ENCODE data around the gene UPK3B.
"Not testable (repeated sequence)": the region's sequence is repeated elsewhere in the genome, so short reads cannot be mapped to it uniquely, and the experiment has no call there.

Gene UPK3B

GRCh38 chr7:76513817-76514799 lies 3.8 kb downstream of the UPK3B start:
- no peak for DNase-seq (ENCODE audit: low read depth in 2 of 2)

GRCh38 chr7:76514926-76515771 lies 4.8 kb downstream of the UPK3B start:
- DNase-seq (ENCODE audit: low read depth in 2 of 2) = no peak

- DNase-seq (ENCODE audit: low read depth in 2 of 2) = no peak
Observed at GRCh38 chr7:76515999-76516443, 5.7 kb downstream of the UPK3B start.

- DNase-seq (ENCODE audit: low read depth in 2 of 2) = not testable (repeated sequence)
Observed at GRCh38 chr7:76516932-76517331, 6.6 kb downstream of the UPK3B start.

- DNase-seq (ENCODE audit: low read depth in 2 of 2) = not testable (repeated sequence)
Observed at GRCh38 chr7:76526183-76526582, 15.8 kb downstream of the UPK3B start.

GRCh38 chr7:76531643-76532042 lies 21.3 kb downstream of the UPK3B start:
- not testable (repeated sequence) for DNase-seq (ENCODE audit: low read depth in 2 of 2)

- not testable (repeated sequence) for DNase-seq (ENCODE audit: low read depth in 2 of 2)
Observed at GRCh38 chr7:76543197-76543596, 32.8 kb downstream of the UPK3B start, which contains the start of gene SPDYE16. SPDYE16 (minus strand) TSS chr7:76543297; CDS start chr7:76541459, 1,838 bp downstream.

GRCh38 chr7:76549025-76549854 lies 38.9 kb downstream of the UPK3B start:
- peak; percentile 81 to 88 for DNase-seq (ENCODE audit: low read depth in 2 of 2)

GRCh38 chr7:76549855-76550248 lies 39.5 kb downstream of the UPK3B start:
- peak in 1 of 2 donors; percentile 1 for DNase-seq (ENCODE audit: low read depth in 2 of 2)

GRCh38 chr7:76551992-76552391 lies 41.6 kb downstream of the UPK3B start:
- not testable (repeated sequence) for DNase-seq (ENCODE audit: low read depth in 2 of 2)

GRCh38 chr7:76559685-76560084 lies 49.3 kb downstream of the UPK3B start:
- not testable (repeated sequence) for DNase-seq (ENCODE audit: low read depth in 2 of 2)

GRCh38 chr7:76560157-76560556 lies 49.8 kb downstream of the UPK3B start:
- not testable (repeated sequence) for DNase-seq (ENCODE audit: low read depth in 2 of 2)

GRCh38 chr7:76561342-76561741 lies 51.0 kb downstream of the UPK3B start:
- not testable (repeated sequence) for DNase-seq (ENCODE audit: low read depth in 2 of 2)

GRCh38 chr7:76565001-76565400 lies 54.6 kb downstream of the UPK3B start:
- not testable (repeated sequence) for DNase-seq (ENCODE audit: low read depth in 2 of 2)
